Stomach (tissue), 9 donors: ENCODE data around the gene SORCS2. TPM values are rescaled to one million over a fixed set of nuclear protein-coding genes. Genes with fewer than 3 reads are reported as not detected.

Experiments
- DNase-seq, 2 donors: peaks; one replicate each; pipeline versions ENCODE4 v3.0.0 to v3.0.0-alpha.2; 2013 to 2019
- H3K27ac ChIP-seq, 5 donors: fragments of 200-600 bp in 4 of 5; sonication (generic) in 4 of 5; one replicate each; pipeline ENCODE4 v1.5.1; 2013 to 2019; ENCODE audit warnings: mild to moderate bottlenecking in 1 of 5, moderate library complexity in 1 of 5
- H3K27me3 ChIP-seq, 3 donors: fragments of 200-600 bp; sonication (generic); one replicate each; pipeline ENCODE4 v1.5.1; 2017 to 2019; ENCODE audit warnings: mixed run types in 1 of 3
- H3K36me3 ChIP-seq, 4 donors: fragments of 200-600 bp; sonication (generic); 1 replicate in 3 of 4; 2 replicates in 1 of 4; pipeline ENCODE4 v1.5.1; 2016 to 2019
- H3K4me1 ChIP-seq, 4 donors: fragments of 200-600 bp; sonication (generic); one replicate each; pipeline ENCODE4 v1.5.1; 2016 to 2019
- H3K4me3 ChIP-seq, 4 donors: fragments of 200-600 bp; sonication (generic) in 3 of 4; one replicate each; pipeline ENCODE4 v1.5.1; 2016 to 2019; ENCODE audit warnings: mild to moderate bottlenecking in 1 of 4
- H3K9me3 ChIP-seq, 4 donors: fragments of 200-600 bp; sonication (generic); one replicate each; pipeline ENCODE4 v1.5.1; 2016 to 2019
- EP300 ChIP-seq: sonication (generic); formaldehyde crosslinking; IDR thresholded peaks from one replicate; pipeline ENCODE4 v1.6.1; 2017; ENCODE audit warnings: antibody characterized with exemption
- POLR2A ChIP-seq, 4 donors: fragments of 450-650 bp; IDR thresholded peaks; one replicate each; pipeline ENCODE4 v1.6.1; 2016; ENCODE audit warnings: antibody characterized with exemption in 4 of 4, control low read depth in 2 of 4, mild to moderate bottlenecking in 1 of 4, moderate library complexity in 1 of 4
- POLR2AphosphoS5 ChIP-seq, 3 donors: sonication (generic); formaldehyde crosslinking; IDR thresholded peaks; one replicate each; pipeline ENCODE4 v1.6.1; 2016; ENCODE audit warnings: antibody characterized with exemption in 3 of 3
- WGBS, 5 donors: extraction: QIAGEN DNeasy Blood & Tissue Kit in 3 of 5; methylation state at CpG; one replicate each; pipeline versions ENCODE4 v1.1.5 to v1.1.7; 2013 to 2018; 5-methylcytosine and 5-hydroxymethylcytosine counted together
- intact Hi-C: fragments of 100-400 bp; cut with DNase I; formaldehyde crosslinking; loops from one replicate; pipeline ENCODE4 v1.15.1; 2023; ENCODE audit warnings: low total_unique reads
- polyA plus RNA-seq, 3 donors: library from polyadenylated mRNA; stranded (reverse); fragments of 200-250 nt; gene quantifications; one replicate each; pipeline ENCODE4 v1.2.3, GENCODE V29; 2013
- total RNA-seq, 5 donors: library from RNA; depleted of rRNA; stranded (reverse); fragments of >200 nt; gene quantifications; one replicate each; pipeline versions ENCODE4 v1.1.0 to v1.2.3, GENCODE V29; 2014 to 2016
- TF ChIP-seq, protein P1 (sequence below), 7 experiments: fragments of 450-650 bp in 4 of 7; fragments of 200-600 bp in 3 of 7; sonication (generic) in 3 of 7; IDR thresholded peaks; one replicate each; pipeline ENCODE4 v1.5.1; 2016 to 2019; ENCODE audit warnings: antibody characterized with exemption in 7 of 7, control low read depth in 2 of 7, mild to moderate bottlenecking in 1 of 7
- donor health status: healthy with polysubstance abuse.
- donor health status: Bipolar disorder and iron deficiency.
- donor health status: healthy.

Gene SORCS2
- total and polyA plus RNA-seq, 8 donors, result under 0.01 to 13.0 (median 0.50) TPM; not detected in 1

DNA sequence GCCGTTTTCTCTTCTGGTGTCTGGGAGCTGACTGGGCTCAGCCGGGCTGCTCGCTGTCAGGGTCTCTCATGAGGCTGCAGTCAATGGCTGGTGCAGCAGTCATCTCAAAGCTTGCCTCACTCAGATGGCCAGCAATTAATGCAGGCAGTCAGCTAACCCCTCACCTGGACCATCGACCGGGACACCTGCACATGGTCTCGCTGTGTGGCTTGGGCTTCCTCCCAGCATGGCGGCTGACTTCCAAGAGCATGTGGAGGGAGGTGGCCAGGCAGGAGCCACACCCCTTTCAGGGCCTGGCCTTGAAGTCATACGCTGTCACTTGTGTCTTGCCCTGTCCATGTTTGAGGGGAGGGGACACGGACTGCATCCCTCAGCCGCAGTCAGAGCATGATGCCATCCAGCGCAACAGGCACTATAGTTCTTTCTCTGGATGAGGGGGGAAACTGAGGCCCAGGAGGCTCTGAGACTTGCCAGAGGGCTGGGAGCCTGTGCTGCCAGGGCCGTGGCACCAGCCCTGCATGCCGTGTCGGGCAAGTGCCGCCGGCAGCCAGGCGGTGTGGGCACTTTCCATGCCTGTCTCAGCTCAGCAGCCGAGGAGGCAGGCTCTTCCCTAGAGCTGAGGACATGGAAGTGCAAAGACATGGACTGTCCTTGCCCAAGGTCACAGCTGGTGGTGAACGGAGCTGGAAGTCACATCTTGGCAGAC lies 545.6 kb downstream of the SORCS2 start:
- H3K27me3 ChIP-seq, result peaks cover 0 to 10% (median 4%) of the 10 kb centered on the region in 3 donors
- TF ChIP-seq POLR2AphosphoS5 (IDR thresholded peaks at IDR 0.05) (no peak), POLR2A (IDR thresholded peaks at IDR 0.05) (no peak), EP300 (no peak)
- TF ChIP-seq, protein P1, sequence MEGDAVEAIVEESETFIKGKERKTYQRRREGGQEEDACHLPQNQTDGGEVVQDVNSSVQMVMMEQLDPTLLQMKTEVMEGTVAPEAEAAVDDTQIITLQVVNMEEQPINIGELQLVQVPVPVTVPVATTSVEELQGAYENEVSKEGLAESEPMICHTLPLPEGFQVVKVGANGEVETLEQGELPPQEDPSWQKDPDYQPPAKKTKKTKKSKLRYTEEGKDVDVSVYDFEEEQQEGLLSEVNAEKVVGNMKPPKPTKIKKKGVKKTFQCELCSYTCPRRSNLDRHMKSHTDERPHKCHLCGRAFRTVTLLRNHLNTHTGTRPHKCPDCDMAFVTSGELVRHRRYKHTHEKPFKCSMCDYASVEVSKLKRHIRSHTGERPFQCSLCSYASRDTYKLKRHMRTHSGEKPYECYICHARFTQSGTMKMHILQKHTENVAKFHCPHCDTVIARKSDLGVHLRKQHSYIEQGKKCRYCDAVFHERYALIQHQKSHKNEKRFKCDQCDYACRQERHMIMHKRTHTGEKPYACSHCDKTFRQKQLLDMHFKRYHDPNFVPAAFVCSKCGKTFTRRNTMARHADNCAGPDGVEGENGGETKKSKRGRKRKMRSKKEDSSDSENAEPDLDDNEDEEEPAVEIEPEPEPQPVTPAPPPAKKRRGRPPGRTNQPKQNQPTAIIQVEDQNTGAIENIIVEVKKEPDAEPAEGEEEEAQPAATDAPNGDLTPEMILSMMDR (IDR thresholded peaks at IDR 0.05), result no peak
- intact Hi-C loops, result no loop called here
- H3K36me3 ChIP-seq, result peaks cover 0 to 16% (median 0%) of the 10 kb centered on the region in 4 donors
- no peaks in the 10 kb centered on the region for H3K4me1 ChIP-seq
- 87 to 94% (median 92%) methylated on average over 15 to 19 of the region's 19 CpGs for WGBS, 5 donors
- DNase-seq, result no peak
- H3K9me3 ChIP-seq, result peaks cover 0 to 12% (median 0%) of the 10 kb centered on the region in 4 donors
- no peak overlapping the region for H3K4me3 ChIP-seq
- H3K27ac ChIP-seq, result no peak overlapping the region

DNA sequence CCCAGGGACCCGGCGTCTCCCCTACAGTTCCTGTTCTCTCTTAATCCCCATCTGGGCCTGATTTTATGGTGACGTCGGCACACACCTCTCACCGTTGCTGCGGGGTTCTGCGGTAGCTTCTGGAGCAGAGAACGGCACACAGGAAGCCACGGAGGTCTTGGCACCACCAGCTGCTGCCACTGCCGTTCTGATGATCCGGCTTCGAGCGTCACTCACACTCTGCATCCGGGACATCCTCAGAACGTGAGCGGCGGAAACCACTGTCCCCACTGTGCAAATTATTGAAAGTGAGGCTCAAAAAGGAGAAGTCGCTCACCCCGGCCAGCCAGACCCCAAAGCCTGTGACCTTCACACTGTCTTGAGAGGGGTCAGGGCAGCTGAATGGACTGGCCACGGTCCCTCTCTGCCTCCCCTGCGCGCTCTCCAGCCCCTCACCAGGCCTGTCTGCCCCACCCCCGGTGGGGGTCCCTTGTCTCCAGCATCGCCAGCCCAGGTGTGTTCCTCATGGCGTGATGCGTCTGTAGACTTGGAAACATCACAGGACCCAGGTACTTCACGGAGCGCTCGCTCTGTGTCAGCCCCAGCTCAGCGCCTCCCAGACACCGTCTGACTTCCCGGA lies 546.2 kb downstream of the SORCS2 start:
- Histone ChIP-seq H3K4me3 (no peak overlapping the region), H3K27ac (no peak overlapping the region), H3K9me3 (peaks cover 0 to 12% (median 0%) of the 10 kb centered on the region in 4 donors), H3K4me1 (no peaks in the 10 kb centered on the region), H3K36me3 (peaks cover 0 to 16% (median 0%) of the 10 kb centered on the region in 4 donors), H3K27me3 (peaks cover 0 to 10% (median 4%) of the 10 kb centered on the region in 3 donors)
- DNase-seq, result no peak
- no peak for TF ChIP-seq EP300
- TF ChIP-seq, protein P1 (IDR thresholded peaks at IDR 0.05), result no peak
- TF ChIP-seq POLR2AphosphoS5 (IDR thresholded peaks at IDR 0.05), result no peak
- TF ChIP-seq POLR2A (IDR thresholded peaks at IDR 0.05), result no peak
- 89 to 93% (median 90%) methylated on average over 26 to 32 of the region's 32 CpGs for WGBS, 5 donors
- intact Hi-C loops, result no loop called here

DNA sequence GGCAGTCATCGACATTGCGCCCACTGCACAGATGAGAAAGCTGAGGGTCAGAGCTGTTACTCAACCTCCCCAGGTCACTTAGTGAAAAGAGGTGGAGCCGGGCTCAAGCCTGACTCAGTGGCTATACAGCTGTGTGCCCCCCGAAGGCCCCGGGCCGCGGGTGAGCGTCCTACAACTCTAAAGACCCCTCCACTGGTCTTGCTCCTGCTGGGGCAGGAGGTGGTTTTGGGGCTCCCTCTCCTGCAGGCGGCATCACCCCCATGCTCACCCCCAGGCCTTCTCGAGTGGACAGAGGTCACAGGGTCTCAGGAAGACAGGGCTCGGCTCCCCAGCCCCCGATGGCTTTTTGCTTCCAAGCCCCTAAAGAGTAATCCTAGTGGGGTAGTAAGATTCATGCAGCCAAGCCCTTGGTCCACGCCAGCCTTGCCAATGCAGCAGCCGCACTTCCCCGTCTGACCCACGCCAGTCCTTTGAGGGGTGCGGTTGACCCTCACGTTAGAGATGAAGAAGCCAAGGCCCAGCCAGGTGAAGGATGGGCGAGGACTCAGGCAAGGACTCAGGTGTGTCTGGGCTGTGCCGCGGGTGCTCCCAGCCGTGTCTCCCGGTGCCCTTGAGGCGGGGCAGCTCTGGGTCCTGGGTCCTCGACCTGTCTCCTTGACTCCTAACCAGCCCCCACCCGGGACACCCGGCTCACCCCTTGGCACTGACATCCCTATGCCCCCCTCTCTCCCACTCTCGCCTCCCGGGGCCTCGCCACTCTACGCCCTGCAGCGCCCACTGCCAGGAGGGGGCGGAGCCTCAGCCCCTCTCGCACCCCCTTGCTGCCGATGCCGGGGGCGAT lies 547.0 kb downstream of the SORCS2 start:
- peaks cover 0 to 12% (median 0%) of the 10 kb centered on the region in 4 donors for H3K9me3 ChIP-seq
- no peak overlapping the region for H3K27ac ChIP-seq
- intact Hi-C loops, result no loop called here
- peaks cover 0 to 16% (median 0%) of the 10 kb centered on the region in 4 donors for H3K36me3 ChIP-seq
- TF ChIP-seq POLR2A (IDR thresholded peaks at IDR 0.05), result no peak
- TF ChIP-seq, protein P1 (IDR thresholded peaks at IDR 0.05), result no peak
- no peak for TF ChIP-seq EP300
- no peak for TF ChIP-seq POLR2AphosphoS5 (IDR thresholded peaks at IDR 0.05)
- no peak overlapping the region for H3K4me3 ChIP-seq
- H3K27me3 ChIP-seq, result peaks cover 0 to 5% (median 3%) of the 10 kb centered on the region in 3 donors
- DNase-seq, result no peak
- H3K4me1 ChIP-seq, result no peaks in the 10 kb centered on the region
- WGBS, 5 donors, result 87 to 92% (median 90%) methylated on average over 22 to 37 of the region's 37 CpGs
